GM13976 (cell line): ENCODE results near the gene SPTSSB.

Source experiments
- DNase-seq: peaks from one replicate; pipeline ENCODE4 v3.0.0; 2012; ENCODE audit warnings: low spot score
- in situ Hi-C: fragments of 300-500 bp; cut with MboI; formaldehyde crosslinking; loops from one replicate; pipeline ENCODE4 v1.12.0; 2022; ENCODE audit warnings: low sequenced_read_pairs, mixed read lengths, inconsistent platforms; ENCODE audit not compliant: unreplicated experiment
- TF ChIP-seq, protein P1 (sequence below): IDR thresholded peaks from 2 replicates; pipeline ENCODE4 v1.5.1; 2012; ENCODE audit warnings: borderline replicate concordance, mild to moderate bottlenecking; ENCODE audit not compliant: insufficient read depth; ENCODE audit errors: extremely low read depth, missing control alignments, control extremely low read depth

SPTSSB gene

DNA sequence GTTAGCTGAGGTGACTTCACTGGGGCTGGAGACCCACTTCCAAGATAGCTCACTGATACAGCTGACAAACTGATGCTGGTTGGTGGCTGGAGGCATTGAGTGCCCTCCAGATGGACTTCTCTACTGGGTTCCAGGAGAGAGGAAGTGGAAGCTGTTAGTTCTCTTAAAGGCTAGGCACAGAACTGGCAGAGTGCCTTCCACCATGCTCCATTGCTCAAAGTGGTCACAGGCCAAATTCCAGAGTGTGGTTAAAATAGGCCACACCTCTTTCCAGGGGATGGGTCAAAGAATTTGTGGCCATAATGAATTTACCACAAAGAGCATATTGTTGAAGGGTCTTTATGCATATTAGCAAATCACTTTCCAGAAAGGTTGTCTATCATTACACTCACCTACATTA lies 76.0 kb downstream of the SPTSSB start:
- no peak for DNase-seq
- in situ Hi-C loops: no loop called here
- TF ChIP-seq, protein P1, sequence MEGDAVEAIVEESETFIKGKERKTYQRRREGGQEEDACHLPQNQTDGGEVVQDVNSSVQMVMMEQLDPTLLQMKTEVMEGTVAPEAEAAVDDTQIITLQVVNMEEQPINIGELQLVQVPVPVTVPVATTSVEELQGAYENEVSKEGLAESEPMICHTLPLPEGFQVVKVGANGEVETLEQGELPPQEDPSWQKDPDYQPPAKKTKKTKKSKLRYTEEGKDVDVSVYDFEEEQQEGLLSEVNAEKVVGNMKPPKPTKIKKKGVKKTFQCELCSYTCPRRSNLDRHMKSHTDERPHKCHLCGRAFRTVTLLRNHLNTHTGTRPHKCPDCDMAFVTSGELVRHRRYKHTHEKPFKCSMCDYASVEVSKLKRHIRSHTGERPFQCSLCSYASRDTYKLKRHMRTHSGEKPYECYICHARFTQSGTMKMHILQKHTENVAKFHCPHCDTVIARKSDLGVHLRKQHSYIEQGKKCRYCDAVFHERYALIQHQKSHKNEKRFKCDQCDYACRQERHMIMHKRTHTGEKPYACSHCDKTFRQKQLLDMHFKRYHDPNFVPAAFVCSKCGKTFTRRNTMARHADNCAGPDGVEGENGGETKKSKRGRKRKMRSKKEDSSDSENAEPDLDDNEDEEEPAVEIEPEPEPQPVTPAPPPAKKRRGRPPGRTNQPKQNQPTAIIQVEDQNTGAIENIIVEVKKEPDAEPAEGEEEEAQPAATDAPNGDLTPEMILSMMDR: no peak
